Upper lobe of left lung (tissue), 4 donors: ENCODE results near the gene CARD6.
"Not testable (repeated sequence)": the region's sequence is repeated elsewhere in the genome, so short reads cannot be mapped to it uniquely, and the experiment has no call there.

ENCODE experiments used
- CTCF ChIP-seq, 6 experiments: fragments of 450-650 bp in 4 of 6; fragments of 200-600 bp in 2 of 6; sonication (generic) in 2 of 6; IDR thresholded peaks; one replicate each; pipeline ENCODE4 v1.5.1; 2016 to 2019; ENCODE audit warnings: antibody characterized with exemption in 6 of 6
- EP300 ChIP-seq, 4 donors: sonication (generic); formaldehyde crosslinking; IDR thresholded peaks; one replicate each; pipeline ENCODE4 v1.5.1; 2017; ENCODE audit warnings: antibody characterized with exemption in 4 of 4, control low read depth in 2 of 4
- POLR2A ChIP-seq, 4 donors: fragments of 450-650 bp; IDR thresholded peaks; one replicate each; pipeline ENCODE4 v1.5.1; 2016 to 2017; ENCODE audit warnings: antibody characterized with exemption in 4 of 4, mild to moderate bottlenecking in 2 of 4
- POLR2AphosphoS5 ChIP-seq, 2 donors: sonication (generic); formaldehyde crosslinking; IDR thresholded peaks; one replicate each; pipeline ENCODE4 v1.5.1; 2017; ENCODE audit warnings: antibody characterized with exemption in 2 of 2

GRCh38 chr5:40872253-40872652 is 31.1 kb downstream of the CARD6 start:
- TF ChIP-seq CTCF, EP300, POLR2A, POLR2AphosphoS5 (IDR thresholded peaks at IDR 0.05): not testable (repeated sequence)
